ENCODE data around the gene UBE2Q1. TPM values are rescaled to one million over a fixed set of nuclear protein-coding genes. Genes with fewer than 3 reads are reported as not detected.

UBE2Q1 gene
- total RNA-seq, 2 donors from 2014 or later = 45.8 to 57.9 TPM

DNA sequence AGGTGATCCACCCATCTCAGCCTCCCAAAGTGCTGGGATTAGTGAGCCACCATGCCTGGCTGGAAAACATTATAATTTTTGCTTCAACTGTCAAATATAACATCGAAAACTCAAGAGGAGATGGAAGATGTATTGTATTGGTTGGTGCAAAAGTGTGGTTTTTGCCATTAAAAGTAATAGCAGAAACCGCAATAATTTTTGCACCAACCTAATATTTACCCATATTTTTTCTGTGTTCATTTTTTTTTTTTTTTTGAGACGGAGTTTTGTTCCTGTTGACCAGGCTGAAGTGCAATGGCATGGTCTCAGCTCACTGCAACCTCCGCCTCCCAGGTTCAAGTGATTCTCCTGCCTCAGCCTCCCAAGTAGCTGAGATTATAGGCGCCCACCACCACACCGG, 29.2 kb downstream of the UBE2Q1 start:
- intact Hi-C loops (cut with DNase I) = no loop called here
- DNase-seq (no peak), ATAC-seq (no peak)

DNA sequence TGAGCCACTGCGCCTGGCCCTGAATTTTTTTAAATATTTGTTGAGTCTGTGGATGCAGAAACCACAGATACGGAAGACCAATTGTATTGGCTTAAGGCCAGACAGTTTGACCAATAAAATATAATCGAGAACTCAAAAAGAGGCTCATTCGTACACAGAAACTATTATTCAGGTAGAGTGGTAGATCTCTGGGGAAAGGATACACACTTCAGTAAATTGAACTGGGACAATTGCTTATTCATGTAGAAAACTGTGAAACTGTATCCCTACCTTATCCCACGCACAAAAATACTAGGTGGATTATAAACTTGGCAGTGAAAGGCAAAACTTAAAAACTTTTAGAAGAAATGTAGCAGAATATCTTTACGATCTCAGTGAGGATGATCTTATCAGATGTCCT, 31.3 kb downstream of the UBE2Q1 start:
- intact Hi-C loops (cut with DNase I) = no loop called here

DNA sequence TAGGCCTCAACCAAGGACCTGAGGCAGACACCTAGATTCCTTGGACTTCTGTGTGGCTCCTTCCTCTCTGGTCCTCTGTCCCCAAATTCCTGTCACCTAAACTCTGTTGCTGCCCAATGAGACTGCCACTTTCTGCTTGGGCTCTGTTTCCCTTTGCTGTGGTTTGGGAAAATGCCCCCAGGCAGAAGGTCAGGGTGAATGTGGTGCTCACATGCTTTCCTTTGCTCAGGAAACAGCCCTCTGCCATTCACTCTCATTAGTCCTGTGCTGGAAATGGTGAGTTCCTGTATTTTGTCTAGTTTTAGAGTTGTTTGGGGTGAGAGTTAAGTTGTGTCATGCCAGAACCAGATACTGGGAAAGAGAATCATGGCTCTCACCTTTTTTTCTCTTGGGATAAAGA, 33.6 kb downstream of the UBE2Q1 start:
- intact Hi-C loops (cut with DNase I) = no loop called here
- no peak for ATAC-seq
- no peak for DNase-seq

More for the DNA sequence above, 31.3 kb downstream of the UBE2Q1 start:
- DNase-seq (no peak), ATAC-seq (no peak)

DNA sequence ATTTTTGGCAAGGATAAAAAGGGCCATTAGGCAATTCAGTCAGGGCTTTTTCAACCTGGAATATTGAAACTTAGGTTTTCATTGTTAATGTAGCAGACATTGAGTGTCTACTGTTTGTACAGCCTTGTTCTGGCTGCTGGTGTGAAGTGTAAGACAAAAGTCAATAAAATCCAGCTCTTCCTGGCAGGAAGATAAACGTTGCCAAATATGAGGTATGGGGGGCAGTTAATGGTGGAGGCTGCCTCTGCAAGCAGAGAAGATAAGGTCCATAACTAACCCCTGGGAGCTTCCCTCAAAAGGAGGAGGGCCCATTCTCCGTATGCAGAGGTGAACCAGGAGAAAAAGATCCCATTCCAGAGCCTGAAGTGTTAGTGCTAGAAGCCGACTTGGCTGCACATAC, 36.8 kb downstream of the UBE2Q1 start:
- DNase-seq = no peak
- intact Hi-C loops (cut with DNase I) = no loop called here
- ATAC-seq = no peak

DNA sequence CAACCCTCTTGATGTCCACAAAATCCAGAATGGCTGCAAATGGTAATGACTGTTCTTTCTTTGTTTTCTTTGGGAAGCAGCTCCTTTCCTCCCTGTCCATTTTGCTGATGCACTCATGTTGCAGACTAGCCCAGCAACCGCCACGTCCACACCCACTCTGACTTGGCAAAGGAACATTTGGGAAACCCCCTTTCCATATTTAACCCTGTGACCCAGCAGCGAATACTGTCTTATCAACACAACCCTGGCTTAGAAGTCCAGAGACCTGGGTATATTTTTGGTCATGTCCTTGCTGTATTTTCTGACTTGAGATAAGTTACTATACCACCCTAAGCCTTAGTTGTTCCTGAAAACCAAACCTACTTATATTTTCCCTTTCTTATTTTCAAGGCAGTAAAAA, 38.1 kb downstream of the UBE2Q1 start:
- DNase-seq (peak; percentile 29), ATAC-seq (peak; percentile 79 to 95)
- intact Hi-C loops (cut with DNase I) = no loop called here

DNA sequence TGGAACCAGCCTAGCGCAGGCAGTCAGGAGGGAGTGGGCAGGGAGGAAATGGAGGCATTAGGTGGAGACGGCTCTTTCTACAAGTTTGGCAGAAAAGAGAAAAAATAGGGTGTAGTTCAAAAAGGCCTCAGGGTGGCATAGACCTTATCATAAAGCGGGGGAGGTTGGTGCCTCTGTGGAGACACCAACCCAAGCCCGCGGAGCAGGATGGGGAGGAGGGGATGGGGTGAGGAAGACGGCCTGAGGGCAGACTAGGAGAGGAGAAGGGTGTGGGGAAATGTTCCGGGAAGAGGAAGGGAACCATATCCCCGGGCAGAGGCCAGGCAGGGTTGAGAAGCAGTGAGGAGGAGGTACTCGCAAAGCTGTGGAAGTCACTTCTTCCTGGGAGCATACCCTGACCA, 38.9 kb downstream of the UBE2Q1 start:
- DNase-seq (peak; percentile 33), ATAC-seq (peak; percentile 42 to 81)
- intact Hi-C loops (cut with DNase I) = no loop called here

DNA sequence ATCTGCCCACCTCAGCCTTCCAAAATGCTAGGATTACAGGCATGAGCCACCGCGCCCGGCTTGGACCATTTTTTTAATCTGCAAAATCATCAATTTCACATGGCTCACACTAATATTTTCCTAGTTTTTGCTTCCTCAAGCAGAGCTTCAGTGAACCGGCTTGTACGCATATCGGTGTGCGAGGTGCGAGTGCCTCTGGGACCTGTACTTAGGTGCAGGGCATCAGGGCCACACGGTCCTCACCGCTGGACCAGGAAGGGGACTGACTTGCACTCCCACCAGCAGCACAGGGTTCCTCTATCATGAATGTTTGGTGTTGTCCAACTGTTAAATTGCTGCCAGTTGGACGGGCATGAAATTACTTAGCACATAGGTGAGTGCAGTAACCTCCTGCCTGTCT, 40.8 kb downstream of the UBE2Q1 start:
- DNase-seq (no peak), ATAC-seq (no peak)
- intact Hi-C loops (cut with DNase I) = no loop called here

DNA sequence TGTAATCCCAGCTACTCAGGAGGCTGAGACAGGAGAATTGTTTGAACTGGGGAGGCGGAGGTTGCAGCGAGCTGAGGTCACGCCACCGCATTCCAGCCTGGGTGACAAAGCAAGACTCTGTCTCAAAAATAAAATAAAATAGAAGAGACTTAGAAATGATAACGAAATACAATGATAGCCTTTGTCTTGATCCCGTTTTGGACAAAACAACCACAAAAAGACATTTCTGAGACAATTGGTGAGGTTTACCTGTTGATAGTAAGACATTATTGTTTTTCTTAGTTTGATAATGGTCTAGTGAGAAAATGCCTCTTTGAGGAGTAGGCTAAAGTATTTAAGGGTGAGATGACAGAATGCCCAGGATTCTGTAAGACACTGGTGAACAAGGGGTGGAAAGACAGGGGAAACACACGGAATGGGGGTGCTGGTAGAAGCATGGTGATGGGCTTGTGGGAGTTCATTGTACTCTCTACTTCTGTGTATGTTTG, 44.4 kb downstream of the UBE2Q1 start:
- ATAC-seq (no peak), DNase-seq (no peak)
- intact Hi-C loops (cut with DNase I) = no loop called here

DNA sequence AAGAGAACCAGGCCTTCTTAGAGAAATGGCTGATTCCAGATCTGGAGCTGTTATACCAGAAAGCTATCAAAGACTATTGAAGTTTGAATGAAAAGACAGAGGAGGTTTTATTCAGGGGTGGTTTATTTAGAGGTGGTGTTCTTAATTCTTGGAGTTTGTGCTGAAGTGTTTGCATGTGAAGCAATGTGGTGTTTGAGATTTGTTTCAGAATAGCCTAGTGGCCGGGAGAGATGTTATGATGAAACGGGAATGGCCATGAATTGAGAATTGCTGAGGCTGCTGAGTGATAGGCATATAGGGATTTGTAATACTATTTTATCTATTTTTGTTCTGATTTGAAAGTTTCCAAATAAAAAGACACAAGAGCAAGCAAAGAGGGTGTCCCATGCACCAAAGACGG, 45.7 kb downstream of the UBE2Q1 start:
- ATAC-seq = no peak
- DNase-seq = no peak
- intact Hi-C loops (cut with DNase I) = no loop called here

DNA sequence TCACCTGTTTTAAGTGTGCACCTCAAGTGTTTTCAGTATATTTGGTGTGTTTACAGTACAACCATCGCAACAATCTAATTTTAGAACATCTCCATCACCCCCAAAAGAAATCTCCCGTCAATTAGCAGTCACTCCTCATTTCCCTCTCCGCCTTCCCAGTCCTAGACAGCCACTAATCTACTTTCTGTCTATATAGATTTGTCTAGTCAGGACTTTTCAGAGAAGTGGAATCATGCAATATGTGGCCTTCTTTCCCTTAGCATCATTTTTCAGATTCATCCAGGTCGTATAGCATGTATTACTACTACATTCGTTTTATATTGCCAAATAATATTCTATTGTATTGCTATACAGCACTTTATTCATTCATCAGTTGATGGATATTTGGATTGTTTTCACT, 54.6 kb downstream of the UBE2Q1 start:
- intact Hi-C loops (cut with DNase I) = no loop called here
- no peak for DNase-seq
- no peak for ATAC-seq

DNA sequence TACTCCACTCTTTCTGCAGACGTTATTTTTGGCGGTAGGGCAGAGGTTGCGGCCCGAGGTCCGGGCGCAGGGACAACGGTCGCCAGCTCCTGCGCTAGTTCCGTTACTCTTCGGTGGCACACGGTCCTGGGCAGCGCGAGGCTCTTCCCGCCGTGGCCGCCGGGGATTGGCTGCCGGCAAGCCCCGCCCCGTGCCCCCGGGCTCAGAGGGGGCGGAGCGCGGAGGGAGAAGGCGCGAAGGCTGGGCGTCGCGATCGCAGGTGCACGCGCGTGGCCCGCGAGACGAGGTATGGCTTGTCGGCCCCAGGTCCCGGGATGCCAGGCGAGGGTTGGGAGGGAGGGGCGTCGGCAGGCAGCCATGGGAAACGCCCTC, 55.7 kb downstream of the UBE2Q1 start:
- peak; percentile 25 to 49 for ATAC-seq
- intact Hi-C loops (cut with DNase I) = no loop called here
- no peak for DNase-seq

DNA sequence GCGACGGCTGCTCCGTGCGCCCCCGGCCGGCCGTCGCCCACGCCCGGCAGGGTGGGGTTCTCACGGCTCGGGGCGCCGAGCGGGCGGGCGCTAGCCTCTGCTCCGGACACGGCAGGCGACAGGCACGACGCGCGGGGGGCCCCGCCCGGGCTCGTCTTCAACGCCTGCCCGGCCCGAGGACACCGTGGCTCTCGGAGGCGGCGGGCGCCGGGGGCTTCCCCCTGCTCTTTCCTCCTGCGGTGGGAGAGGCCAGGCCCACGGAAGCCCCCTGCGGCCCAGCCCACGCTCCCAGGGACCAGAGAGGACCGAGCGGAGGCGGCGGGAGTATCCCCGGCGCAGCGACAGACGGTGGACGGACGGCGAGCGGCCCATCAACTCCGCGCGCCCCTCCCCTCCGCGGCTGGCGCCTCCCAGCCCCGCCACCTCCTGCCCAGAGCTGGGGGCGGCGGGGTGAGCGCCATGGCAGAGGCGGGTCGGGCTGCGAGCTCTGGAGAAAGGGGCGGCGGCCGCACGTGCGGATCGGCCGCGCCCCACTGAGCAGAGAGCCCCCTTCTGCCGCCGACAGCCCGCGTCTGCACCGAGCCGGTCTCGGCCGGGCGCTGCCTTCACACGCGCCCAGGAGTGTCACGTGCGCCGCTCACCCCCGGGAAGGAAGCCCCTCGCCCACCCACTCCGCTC, 56.3 kb downstream of the UBE2Q1 start, which contains the start of the genes SHE and TDRD10:
SHE (minus strand) TSS at position 347 of the 678 bp plus-strand sequence. CDS start 386 bp downstream, outside the sequence.
TDRD10 (plus strand) TSS at position 154 of the 678 bp plus-strand sequence. CDS start 4,685 bp downstream, outside the sequence.
- intact Hi-C loops (cut with DNase I) = no loop called here
- ATAC-seq = peak; percentile 80 to 83
- peak; percentile 76 for DNase-seq

DNA sequence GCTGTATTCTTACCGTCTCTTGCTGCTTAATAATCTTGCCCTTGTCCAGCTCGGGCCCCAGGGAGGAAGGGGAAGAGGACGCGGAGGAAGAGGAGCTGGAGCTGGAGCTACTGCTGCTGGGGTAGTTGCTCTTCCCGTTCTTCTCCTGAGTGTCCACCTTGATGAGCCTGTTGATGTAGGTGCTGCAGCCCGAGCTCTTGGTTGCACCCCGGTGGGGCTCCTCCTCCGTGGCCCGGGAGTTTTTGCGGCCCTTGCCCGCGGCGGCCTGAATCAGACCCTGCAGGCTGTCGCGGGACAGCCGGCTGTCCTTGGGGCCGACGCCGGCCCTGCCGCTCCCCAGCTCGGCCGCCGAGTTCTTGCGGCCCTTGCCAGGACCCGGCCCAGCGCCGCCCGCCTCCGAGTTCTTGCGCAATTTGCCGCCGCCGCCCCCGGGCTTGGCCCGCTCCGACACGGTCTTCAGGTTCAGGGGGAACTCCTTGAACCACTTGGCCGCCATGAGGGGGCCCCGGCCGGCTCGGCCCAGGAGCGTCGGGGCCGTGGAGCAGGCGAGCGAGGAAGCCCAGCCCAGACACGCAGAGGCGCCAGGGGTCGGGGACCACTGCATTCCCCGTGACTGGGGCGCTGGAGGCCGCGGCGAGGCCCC, 56.9 kb downstream of the UBE2Q1 start:
- DNase-seq (peak; percentile 82), ATAC-seq (peak; percentile 76 to 81)
- intact Hi-C loops (cut with DNase I) = no loop called here

DNA sequence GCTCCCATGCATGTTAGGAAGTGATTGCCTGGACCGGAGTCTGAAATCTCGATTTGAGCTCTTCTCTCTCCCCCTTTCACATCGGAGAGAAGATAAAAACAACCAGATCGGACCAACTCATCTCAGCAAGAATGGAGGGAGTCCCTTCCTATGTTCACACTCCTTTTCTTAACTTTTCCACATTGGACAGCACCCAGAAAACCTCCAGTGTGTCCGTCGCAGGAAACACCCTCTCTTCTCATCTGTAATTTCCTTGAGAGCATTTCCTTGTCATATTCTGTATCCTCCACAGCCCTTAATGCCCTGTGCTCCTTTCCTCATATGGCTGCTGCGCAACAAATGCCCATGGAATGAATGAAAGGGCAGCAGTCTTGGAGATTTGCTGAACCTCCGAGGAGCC, 57.9 kb downstream of the UBE2Q1 start:
- intact Hi-C loops (cut with DNase I) = no loop called here
- DNase-seq = no peak
- no peak for ATAC-seq

DNA sequence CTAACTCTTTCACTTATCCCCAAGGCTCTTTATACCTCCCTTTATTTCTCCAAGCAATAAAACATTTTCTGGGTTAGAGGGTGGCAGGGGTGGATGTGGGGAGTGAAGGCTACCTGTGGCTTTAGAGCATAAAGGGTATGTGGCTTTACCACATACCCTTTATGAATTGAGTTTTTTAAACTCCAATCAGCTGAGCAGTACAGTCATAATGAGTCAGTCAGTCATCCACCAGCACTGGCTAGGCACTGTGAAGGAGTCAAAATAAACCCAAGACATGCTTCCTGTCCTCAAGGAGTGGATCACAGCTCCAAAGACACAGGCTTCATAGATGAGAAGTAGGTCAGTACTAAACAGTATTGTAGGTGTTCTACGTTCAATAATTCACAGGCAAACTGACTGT, 59.0 kb downstream of the UBE2Q1 start:
- ATAC-seq = no peak

More for the DNA sequence above, 59.0 kb downstream of the UBE2Q1 start:
- intact Hi-C loops (cut with DNase I) = no loop called here
- no peak for DNase-seq

Other genes with a start within 250 kb of the UBE2Q1 start
- not detected for gene AQP10, start 237.6 kb downstream of the UBE2Q1 start, total RNA-seq
- 10 to 100 TPM; 23.7 to 31.0 TPM for gene ATP8B2, start 233.1 kb downstream of the UBE2Q1 start, total RNA-seq
- 10 to 100 TPM; 11.2 to 11.4 TPM for gene IL6R, start 153.3 kb downstream of the UBE2Q1 start, total RNA-seq
- 1 to 10 TPM; 3.4 to 3.6 TPM for gene TDRD10, start 56.4 kb downstream of the UBE2Q1 start, total RNA-seq
- gene SHE, start 56.2 kb downstream of the UBE2Q1 start, total RNA-seq = 10 to 100 TPM; 13.5 to 21.4 TPM
- gene CHRNB2, start 9.1 kb upstream of the UBE2Q1 start, total RNA-seq = under 1 TPM in 1 of 2 donors, not detected in 1; 0.05 TPM
- gene ADAR, start 49.5 kb upstream of the UBE2Q1 start, total RNA-seq = 10 to 100 TPM; 70.1 to 80.1 TPM